ENCODE measurements around the gene RPL22. TPM values are rescaled to one million over a fixed set of nuclear protein-coding genes. Genes with fewer than 3 reads are reported as not detected.

The RPL22 gene
- total and polyA plus RNA-seq, 2 of the 13 experiments (the other 11 are each of a cell fraction or from before 2014, with no cell fraction given) = 214 to 545 TPM

GRCh38 chr1:6233376-6233775 lies 34.0 kb upstream of the RPL22 start (continued):
- no peak for TF ChIP-seq ZBTB43 (CRISPR knock-in tag; conservative IDR thresholded peaks at IDR 0.05)
- no peak for TF ChIP-seq ETV5 (CRISPR knock-in tag; IDR thresholded peaks at IDR 0.05; ENCODE audit: borderline replicate concordance)
- no peak for TF ChIP-seq ZBTB1 (CRISPR knock-in tag; IDR thresholded peaks at IDR 0.05; ENCODE audit: borderline replicate concordance)

DNA sequence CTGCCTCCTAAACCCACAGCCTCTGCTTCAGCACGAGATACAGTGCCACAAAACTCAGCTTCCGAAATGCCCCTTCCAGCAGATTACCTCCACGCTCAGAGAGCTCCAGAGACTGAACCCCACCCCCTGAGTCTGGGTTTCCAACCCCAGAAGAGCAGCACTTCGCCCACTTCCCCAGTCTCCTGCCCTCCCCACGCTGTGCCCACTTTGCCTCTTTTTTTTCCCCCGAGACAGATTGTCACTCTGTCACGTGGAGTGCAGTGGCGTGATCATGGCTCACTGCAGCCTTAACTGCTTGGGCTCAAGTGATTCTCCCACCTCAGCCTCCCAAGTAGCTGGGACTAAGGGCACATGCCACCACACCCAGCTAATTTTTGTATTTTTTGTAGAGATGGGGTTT lies 26.3 kb upstream of the RPL22 start:
- ChIA-PET CTCF (ENCODE audit: low intra/inter-chr PET ratio, low total read pairs) (no interaction called here), POLR2A (no interaction called here)
- peaks cover 9 to 52% of the 10 kb centered on the region in 2 experiments; a peak in 4 of 5 replicates for H3K36me3 ChIP-seq (replicated peaks in 1 of 2; ENCODE audit: control insufficient read depth in 1 of 2, insufficient read depth in 2 of 2, low read length in 2 of 2)
- intact Hi-C loops (cut with micrococcal nuclease; ENCODE audit: unreplicated experiment) (no loop called here), in situ Hi-C loops (cut with HindIII; ENCODE audit: extremely low pct_ligation_motif_present, low pct_unique_long_range_greater_than_20kb) (no loop called here)
- BruUV-seq (replicated peaks) = no TSS peak
- WGBS (ENCODE audit: low lambda C conversion rate) = over 99% methylated on average over 8 of the region's 8 CpGs
- no peaks in the 10 kb centered on the region for H4K20me1 ChIP-seq (ENCODE audit: insufficient read depth, low read length)
- ATAC-seq (no peak), FAIRE-seq (no peak), DNase-seq (ENCODE audit: low spot score) (no peak)
- H3K27me3 ChIP-seq (ENCODE audit: control insufficient read depth in 1 of 2, insufficient read depth in 2 of 2, low read length in 2 of 2) = no peaks in the 10 kb centered on the region
- H2AFZ ChIP-seq (ENCODE audit: low read length) = no peak overlapping the region
- H3K9ac ChIP-seq (ENCODE audit: insufficient read depth, low read depth, low read length) = no peak overlapping the region
- no peaks in the 10 kb centered on the region for H3K79me2 ChIP-seq (ENCODE audit: insufficient read depth, low read length)
- no peak for TF ChIP-seq MAFK (conservative IDR thresholded peaks at IDR 0.05 in 1 of 2, IDR thresholded peaks at IDR 0.05 in 1 of 2; ENCODE audit: low read length in 2 of 2)
- TF ChIP-seq ETV6 (CRISPR knock-in tag; conservative IDR thresholded peaks at IDR 0.05) = no peak
- no peak for TF ChIP-seq AHR (CRISPR knock-in tag; IDR thresholded peaks at IDR 0.05)
- TF ChIP-seq ZNF777 (CRISPR knock-in tag; IDR thresholded peaks at IDR 0.05) = no peak
- H3K4me2 ChIP-seq (ENCODE audit: low read depth, low read length) = no peak overlapping the region
- no peaks in the 10 kb centered on the region for H3K4me1 ChIP-seq (ENCODE audit: insufficient read depth, low read length)
- no peaks in the 10 kb centered on the region for H3K9me3 ChIP-seq (ENCODE audit: low read length)
- no peak overlapping the region for H3K27ac ChIP-seq (ENCODE audit: extremely low read length, insufficient read depth, low read length)
- H3K4me3 ChIP-seq (replicated peaks in 1 of 3; ENCODE audit: insufficient read depth in 1 of 3, low read depth in 2 of 3, low read length in 3 of 3) = no peak overlapping the region
